CD4-positive, alpha-beta T cell (primary cell): ENCODE data around the gene RHOT1. TPM values are rescaled to one million over a fixed set of nuclear protein-coding genes. Genes with fewer than 3 reads are reported as not detected.

Source experiments
- ATAC-seq: fragments of 200-7000 bp; cut with Tn5 transposase; one replicate; pipeline ENCODE4 v1.10.0; 2022; ENCODE audit warnings: mild to moderate bottlenecking; ENCODE audit not compliant: poor library complexity
- CTCF ChIA-PET: fragments of 350-600 bp; sonication (Branson Sonifier 250); formaldehyde crosslinking; loops from one replicate; lab custom pipeline; 2021; ENCODE audit warnings: antibody characterized with exemption, inconsistent platforms; lab: Charles Lee
- POLR2A ChIA-PET: fragments of 350-600 bp; sonication (Branson Sonifier 250); formaldehyde crosslinking; loops from one replicate; lab custom pipeline; 2021; ENCODE audit warnings: antibody characterized with exemption, inconsistent platforms; lab: Charles Lee
- DNase-seq, 14 experiments: peaks; one replicate each; pipeline ENCODE4 v3.0.0-alpha.2; 2013 to 2020; ENCODE audit warnings: mixed read lengths in 2 of 14
- H3K27ac ChIP-seq, 2 donors: one replicate each; pipeline versions ENCODE4 v1.5.1 to v1.7.0; 2013; ENCODE audit warnings: low read length in 2 of 2, low read depth in 1 of 2, mild to moderate bottlenecking in 1 of 2
- H3K27me3 ChIP-seq, 2 experiments: 1 replicate in 1 of 2; 2 replicates in 1 of 2; pipeline versions ENCODE4 v1.6.1 to v1.7.0; 2013; ENCODE audit warnings: low read length in 2 of 2, control low read depth in 1 of 2, mild to moderate bottlenecking in 1 of 2, moderate library complexity in 1 of 2; ENCODE audit not compliant: insufficient read depth in 2 of 2, control insufficient read depth in 1 of 2
- H3K36me3 ChIP-seq: one replicate; pipeline ENCODE4 v1.6.1; 2013; ENCODE audit warnings: low read length, control low read depth; ENCODE audit not compliant: insufficient read depth
- H3K4me1 ChIP-seq: one replicate; pipeline ENCODE4 v1.6.1; 2013; ENCODE audit warnings: low read length, control low read depth; ENCODE audit not compliant: insufficient read depth
- H3K4me3 ChIP-seq: one replicate; pipeline ENCODE4 v1.5.1; 2013; ENCODE audit warnings: mild to moderate bottlenecking, low read length, moderate library complexity
- H3K9me3 ChIP-seq, 2 experiments: 1 replicate in 1 of 2; 2 replicates in 1 of 2; pipeline versions ENCODE4 v1.6.1 to v1.7.0; 2013; ENCODE audit warnings: low read length in 2 of 2, mild to moderate bottlenecking in 2 of 2, control low read depth in 1 of 2, moderate library complexity in 1 of 2; ENCODE audit not compliant: control insufficient read depth in 1 of 2, insufficient read depth in 1 of 2
- H3K27ac Mint-ChIP-seq: one replicate; pipeline ENCODE4 v1.8.0; 2020; ENCODE audit warnings: mixed read lengths
- H3K27me3 Mint-ChIP-seq: one replicate; pipeline ENCODE4 v1.8.0; 2021; ENCODE audit warnings: mixed read lengths
- H3K36me3 Mint-ChIP-seq: one replicate; pipeline ENCODE4 v1.8.0; 2021; ENCODE audit warnings: low read depth, mixed read lengths
- H3K4me1 Mint-ChIP-seq: one replicate; pipeline ENCODE4 v1.8.0; 2021; ENCODE audit warnings: low read depth, mixed read lengths
- H3K4me3 Mint-ChIP-seq: one replicate; pipeline ENCODE4 v1.8.0; 2020; ENCODE audit warnings: mild to moderate bottlenecking, mixed read lengths
- H3K9me3 Mint-ChIP-seq: one replicate; pipeline ENCODE4 v1.8.0; 2020; ENCODE audit warnings: mixed read lengths
- intact Hi-C, 2 experiments: fragments of 100-400 bp; cut with DNase I in 1 of 2; cut with micrococcal nuclease in 1 of 2; formaldehyde crosslinking; loops; one replicate each; pipeline versions ENCODE4 v1.15.1 to v1.9.0; 2023 to 2025; cut with DNase I, micrococcal nuclease
- total RNA-seq, 174 experiments: library from RNA in 2 of 174; stranded (reverse) in 2 of 174; gene quantifications; one replicate each; pipeline ENCODE4 v1.2.3 and lab custom pipeline; 2021 to 2026
- TF ChIP-seq, protein P1 (sequence below): fragments of 200-600 bp; IDR thresholded peaks from one replicate; pipeline ENCODE4 v1.8.0; 2022; ENCODE audit warnings: antibody characterized with exemption, mild to moderate bottlenecking

The RHOT1 gene
- total RNA-seq, 2 experiments from 2014 or later, result 12.9 to 13.1 TPM

DNA sequence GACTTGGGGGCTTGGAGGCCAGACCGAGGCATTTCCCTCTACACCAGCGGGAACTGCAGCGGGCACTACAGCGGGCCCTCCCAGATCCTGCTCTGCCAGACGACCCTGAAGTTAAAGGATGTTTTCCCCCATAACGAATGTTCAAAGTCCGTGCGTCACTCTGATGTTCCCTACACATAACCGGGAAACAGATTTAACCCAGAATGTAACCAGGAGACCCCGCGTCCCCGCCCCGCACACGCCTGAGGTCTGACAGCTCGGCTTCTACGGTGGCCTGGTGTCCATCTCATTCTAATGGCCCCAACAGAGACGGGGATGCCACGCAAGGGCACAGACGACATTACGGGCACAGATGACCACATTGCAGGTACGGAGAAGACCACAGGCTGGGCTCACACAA, 31.7 kb upstream of the RHOT1 start:
- peaks cover 15% of the 10 kb centered on the region for H3K4me1 ChIP-seq
- TF ChIP-seq, protein P1, sequence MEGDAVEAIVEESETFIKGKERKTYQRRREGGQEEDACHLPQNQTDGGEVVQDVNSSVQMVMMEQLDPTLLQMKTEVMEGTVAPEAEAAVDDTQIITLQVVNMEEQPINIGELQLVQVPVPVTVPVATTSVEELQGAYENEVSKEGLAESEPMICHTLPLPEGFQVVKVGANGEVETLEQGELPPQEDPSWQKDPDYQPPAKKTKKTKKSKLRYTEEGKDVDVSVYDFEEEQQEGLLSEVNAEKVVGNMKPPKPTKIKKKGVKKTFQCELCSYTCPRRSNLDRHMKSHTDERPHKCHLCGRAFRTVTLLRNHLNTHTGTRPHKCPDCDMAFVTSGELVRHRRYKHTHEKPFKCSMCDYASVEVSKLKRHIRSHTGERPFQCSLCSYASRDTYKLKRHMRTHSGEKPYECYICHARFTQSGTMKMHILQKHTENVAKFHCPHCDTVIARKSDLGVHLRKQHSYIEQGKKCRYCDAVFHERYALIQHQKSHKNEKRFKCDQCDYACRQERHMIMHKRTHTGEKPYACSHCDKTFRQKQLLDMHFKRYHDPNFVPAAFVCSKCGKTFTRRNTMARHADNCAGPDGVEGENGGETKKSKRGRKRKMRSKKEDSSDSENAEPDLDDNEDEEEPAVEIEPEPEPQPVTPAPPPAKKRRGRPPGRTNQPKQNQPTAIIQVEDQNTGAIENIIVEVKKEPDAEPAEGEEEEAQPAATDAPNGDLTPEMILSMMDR, result no peak
- no peak overlapping the region for H3K27ac Mint-ChIP-seq
- intact Hi-C loops, result no loop called here
- peaks cover 21% of the 10 kb centered on the region for H3K4me1 Mint-ChIP-seq
- no peaks in the 10 kb centered on the region for H3K36me3 ChIP-seq
- no peak for DNase-seq
- no peaks in the 10 kb centered on the region for H3K36me3 Mint-ChIP-seq
- H3K27me3 ChIP-seq, result no peaks in the 10 kb centered on the region
- POLR2A ChIA-PET, result no interaction called here
- no peaks in the 10 kb centered on the region for H3K9me3 ChIP-seq
- H3K4me3 ChIP-seq, result no peak overlapping the region
- CTCF ChIA-PET, result interaction anchor here (0.6 kb wide), 1 partner anchor 213 kb away, joined by 3 read pairs; no protein-coding TSS in a partner anchor
- no peak overlapping the region for H3K27ac ChIP-seq
- ATAC-seq, result no peak
- H3K4me3 Mint-ChIP-seq, result no peak overlapping the region
- no peaks in the 10 kb centered on the region for H3K27me3 Mint-ChIP-seq
- no peaks in the 10 kb centered on the region for H3K9me3 Mint-ChIP-seq

DNA sequence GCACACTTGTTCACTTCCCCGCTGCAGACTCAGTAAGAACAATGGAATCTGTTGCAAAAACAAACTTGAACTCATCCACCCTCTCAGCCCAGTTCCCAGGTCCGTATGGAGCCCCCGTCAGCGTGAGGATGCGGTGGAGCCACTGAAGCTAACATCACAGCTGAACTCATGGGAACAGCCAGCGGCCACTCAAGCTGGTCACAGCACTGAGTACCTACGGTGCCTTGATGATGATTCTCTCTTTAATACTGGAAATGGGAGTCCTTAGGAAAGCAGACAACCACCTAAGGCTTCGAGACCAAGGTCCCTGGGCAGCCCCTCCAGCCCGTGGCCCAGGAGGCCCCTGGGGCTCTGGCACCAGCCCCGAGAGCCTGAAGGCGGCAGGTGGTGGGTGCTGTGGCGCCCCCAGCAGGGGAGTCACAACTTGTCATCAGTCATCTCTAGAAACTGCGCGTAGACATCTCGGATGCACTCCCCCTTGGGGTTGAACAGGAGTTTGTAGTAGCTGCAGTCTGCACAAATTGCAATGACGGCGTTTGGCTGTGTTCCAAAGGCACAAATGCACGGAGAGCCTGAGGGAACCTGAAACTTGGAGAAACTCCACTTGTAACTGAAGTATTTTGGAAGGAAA, 31.0 kb upstream of the RHOT1 start:
- peak in 12 of 14 experiments; percentile 5 to 72 (median 28) for DNase-seq
- Mint-ChIP-seq H3K36me3 (no peaks in the 10 kb centered on the region), H3K4me1 (peaks cover 18% of the 10 kb centered on the region), H3K27ac (no peak overlapping the region), H3K27me3 (no peaks in the 10 kb centered on the region), H3K9me3 (no peaks in the 10 kb centered on the region), H3K4me3 (no peak overlapping the region)
- Histone ChIP-seq H3K4me1 (peaks cover 13% of the 10 kb centered on the region), H3K36me3 (no peaks in the 10 kb centered on the region), H3K4me3 (no peak overlapping the region), H3K27ac (no peak overlapping the region), H3K27me3 (no peaks in the 10 kb centered on the region), H3K9me3 (no peaks in the 10 kb centered on the region)
- CTCF ChIA-PET, result interaction anchor here (0.6 kb wide), 2 partner anchors 103 to 214 kb away, joined by 3 read pairs; no protein-coding TSS in a partner anchor
- intact Hi-C loops, result no loop called here
- TF ChIP-seq, protein P1, result no peak
- POLR2A ChIA-PET, result no interaction called here
- ATAC-seq, result peak; percentile 77

DNA sequence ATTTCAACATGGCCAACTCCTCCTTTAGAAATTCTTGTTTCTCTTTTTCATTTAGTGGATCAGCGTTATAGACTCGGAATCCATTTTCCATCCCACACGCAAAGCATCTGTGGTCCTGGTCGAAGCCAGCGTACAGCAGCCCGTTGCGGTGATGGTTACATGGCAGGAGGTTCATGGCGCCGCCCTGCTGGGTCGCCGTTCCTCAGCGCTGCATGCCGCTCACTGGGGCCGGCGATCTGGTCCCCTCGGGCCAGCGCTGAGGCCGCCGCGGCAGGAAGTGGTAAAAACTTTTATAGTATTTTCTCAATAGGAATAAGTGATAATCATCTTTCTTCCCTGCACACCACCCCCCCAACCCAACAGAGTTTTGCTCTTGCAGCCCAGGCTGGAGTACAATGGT, 29.9 kb upstream of the RHOT1 start:
- Mint-ChIP-seq H3K27me3 (no peaks in the 10 kb centered on the region), H3K4me1 (peaks cover 15% of the 10 kb centered on the region), H3K9me3 (no peaks in the 10 kb centered on the region), H3K27ac (no peak overlapping the region), H3K4me3 (no peak overlapping the region), H3K36me3 (no peaks in the 10 kb centered on the region)
- intact Hi-C loops, result no loop called here
- Histone ChIP-seq H3K4me3 (no peak overlapping the region), H3K36me3 (no peaks in the 10 kb centered on the region), H3K27ac (no peak overlapping the region), H3K4me1 (peaks cover 12% of the 10 kb centered on the region), H3K9me3 (no peaks in the 10 kb centered on the region), H3K27me3 (no peaks in the 10 kb centered on the region)
- ChIA-PET POLR2A (no interaction called here), CTCF (no interaction called here)
- DNase-seq (no peak), ATAC-seq (no peak)
- TF ChIP-seq, protein P1, result no peak
